Inferior parietal cortex (tissue), 1 donor: ENCODE results near the gene SEMA3G.

Experiments used
- DNase-seq: peaks from one replicate; pipeline ENCODE4 v3.0.0-alpha.2; 2016; ENCODE audit errors: extremely low spot score

Gene SEMA3G

GRCh38 chr3:52479037-52479876 lies 34.4 kb upstream of the SEMA3G start:
- no peak for DNase-seq

- no peak for DNase-seq
Measured at GRCh38 chr3:52477796-52478095, 32.8 kb upstream of the SEMA3G start.

- DNase-seq = no peak
Measured at GRCh38 chr3:52477076-52477795, 32.3 kb upstream of the SEMA3G start.

GRCh38 chr3:52473026-52473425 lies 28.1 kb upstream of the SEMA3G start:
- no peak for DNase-seq

GRCh38 chr3:52472239-52473000 lies 27.5 kb upstream of the SEMA3G start:
- DNase-seq = no peak

GRCh38 chr3:52471371-52472238 lies 26.7 kb upstream of the SEMA3G start:
- peak; percentile 56 for DNase-seq

- no peak for DNase-seq
Measured at GRCh38 chr3:52470920-52471319, 26.0 kb upstream of the SEMA3G start.

GRCh38 chr3:52469001-52469400 lies 24.1 kb upstream of the SEMA3G start:
- DNase-seq = peak; percentile 53

GRCh38 chr3:52468336-52468735 lies 23.4 kb upstream of the SEMA3G start:
- DNase-seq = no peak

GRCh38 chr3:52463416-52463815 lies 18.5 kb upstream of the SEMA3G start:
- no peak for DNase-seq

GRCh38 chr3:52461874-52462273 lies 17.0 kb upstream of the SEMA3G start:
- no peak for DNase-seq

GRCh38 chr3:52458770-52459545 lies 14.1 kb upstream of the SEMA3G start:
- no peak for DNase-seq

GRCh38 chr3:52458031-52458760 lies 13.3 kb upstream of the SEMA3G start:
- no peak for DNase-seq

- no peak for DNase-seq
Measured at GRCh38 chr3:52456800-52457183, 11.9 kb upstream of the SEMA3G start.

GRCh38 chr3:52456169-52456799 lies 11.4 kb upstream of the SEMA3G start:
- no peak for DNase-seq

- peak; percentile 79 for DNase-seq
Measured at GRCh38 chr3:52455283-52456168, 10.6 kb upstream of the SEMA3G start, which contains the start of gene NISCH. TSS of gene NISCH (plus strand) at chr3:52455604. CDS start at chr3:52455642, 38 bp downstream.

GRCh38 chr3:52454938-52455282 lies 10.0 kb upstream of the SEMA3G start:
- DNase-seq = no peak

- DNase-seq = no peak
Measured at GRCh38 chr3:52454250-52454937, 9.5 kb upstream of the SEMA3G start.
